Measurements from ENCODE around the gene ITGAD. TPM values are rescaled to one million over a fixed set of nuclear protein-coding genes. Genes with fewer than 3 reads are reported as not detected.

ITGAD gene
- total RNA-seq, 1 donor = not detected

DNA sequence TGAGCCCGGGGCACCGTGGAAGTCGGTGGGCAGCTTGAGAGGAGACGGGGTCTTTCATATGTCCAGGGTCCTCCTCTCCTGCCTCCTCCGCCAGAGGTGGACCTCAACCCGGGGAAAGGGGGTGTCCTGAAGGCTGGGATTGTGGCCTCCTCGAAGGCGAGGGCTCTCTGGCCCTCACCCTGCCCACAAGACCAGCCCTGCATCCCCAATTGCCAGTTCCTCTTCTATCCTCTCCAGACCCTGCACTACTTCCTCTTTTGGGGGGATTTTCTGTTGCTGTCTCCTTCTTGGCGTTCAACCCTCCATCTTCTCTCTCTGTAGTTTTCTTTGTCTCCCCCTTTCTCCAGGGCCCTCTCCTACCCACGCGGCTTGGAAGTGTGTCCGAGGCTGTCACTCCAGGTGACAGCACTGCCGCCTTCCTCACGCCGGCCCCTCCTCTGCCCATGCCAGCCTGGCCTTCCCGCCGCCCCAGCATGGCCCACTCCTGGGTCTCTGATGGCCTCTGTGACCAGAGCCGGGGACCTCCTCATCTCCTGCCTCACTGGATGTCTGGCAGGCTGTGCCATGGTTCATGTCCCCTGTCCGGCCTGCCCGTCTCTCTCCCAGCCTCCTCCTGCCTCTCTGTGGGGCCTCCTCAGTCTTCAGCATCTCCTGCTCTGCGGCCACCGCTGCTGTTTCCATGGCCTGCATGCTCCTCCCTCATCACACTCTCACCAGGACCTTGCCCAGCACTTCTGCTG lies 40.6 kb upstream of the ITGAD start:
- Histone ChIP-seq H2AFZ (ENCODE audit: low read length) (peak overlapping the region; percentile 56), H3K27ac (ENCODE audit: low read depth, low read length) (no peak overlapping the region)

DNA sequence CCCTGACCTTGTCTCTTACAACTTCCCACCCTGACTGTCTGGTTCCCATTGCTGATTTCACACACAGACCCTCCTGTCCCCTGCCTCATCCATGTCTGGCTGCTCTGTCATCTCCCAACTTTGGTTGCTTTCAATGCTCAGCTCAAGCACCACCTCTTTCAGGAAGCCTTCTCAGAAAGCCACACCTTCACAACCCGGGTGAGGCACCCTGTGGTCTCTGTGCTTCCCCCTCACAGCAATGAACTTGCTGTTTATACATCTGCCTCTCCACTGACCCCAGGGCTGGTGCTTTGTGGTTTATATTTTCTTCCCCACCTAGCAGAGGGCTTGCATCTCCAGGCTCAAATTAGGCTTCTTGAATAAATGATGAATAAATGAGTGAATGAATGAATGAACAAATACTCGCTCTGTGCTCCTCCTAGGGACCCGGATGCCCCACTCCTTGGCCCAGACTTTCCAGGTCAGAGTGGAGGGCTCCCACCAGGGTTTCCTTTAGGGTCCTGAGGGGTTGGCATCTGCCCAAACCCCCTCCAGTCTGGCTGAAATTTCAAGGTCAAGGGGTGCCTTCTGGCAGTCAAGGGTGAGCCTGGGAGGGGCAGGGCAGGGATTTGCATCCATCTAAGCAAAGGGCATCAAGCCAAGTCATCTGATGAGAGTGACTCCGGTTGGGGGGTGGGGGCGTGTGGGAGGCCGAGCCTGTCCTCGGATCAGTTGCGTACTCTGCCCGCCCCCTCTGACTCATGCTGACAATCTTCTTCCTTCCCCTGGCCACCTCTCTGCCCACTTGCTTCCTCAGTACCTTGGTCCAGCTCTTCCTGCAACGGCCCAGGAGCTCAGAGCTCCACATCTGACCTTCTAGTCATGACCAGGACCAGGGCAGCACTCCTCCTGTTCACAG lies 38.5 kb upstream of the ITGAD start, which contains the start of gene ITGAX:
ITGAX (plus strand) TSS at position 783 of the 898 bp plus-strand sequence; CDS start at position 862, 79 bp downstream.
- Histone ChIP-seq H3K9me3 (ENCODE audit: low read depth, low read length) (no peaks in the 10 kb centered on the region), H3K4me3 (ENCODE audit: insufficient read depth, low read length) (no peak within 1 kb of the TSS), H3K27me3 (ENCODE audit: insufficient read depth, low read length) (no peaks in the 10 kb centered on the region), H3K79me2 (ENCODE audit: insufficient read depth, low read length) (no peaks in the 10 kb centered on the region), H3K4me2 (ENCODE audit: insufficient read depth, low read length) (no peak within 1 kb of the TSS), H4K20me1 (ENCODE audit: insufficient read depth, low read length) (no peaks in the 10 kb centered on the region), H3K4me1 (ENCODE audit: insufficient read depth, low read length) (peaks cover 5% of the 10 kb centered on the region), H3K27ac (ENCODE audit: low read depth, low read length) (no peak within 1 kb of the TSS), H3K36me3 (ENCODE audit: insufficient read depth, low read length) (no peaks in the 10 kb centered on the region), H2AFZ (ENCODE audit: low read length) (peak within 1 kb of the TSS; percentile 56)
- no peak for TF ChIP-seq CTCF (IDR thresholded peaks at IDR 0.05; ENCODE audit: extremely low read depth, low read depth, low read length)
- DNase-seq (ENCODE audit: insufficient read length, low spot score, missing footprints) = peak; percentile 91

More for the DNA sequence above, 40.6 kb upstream of the ITGAD start:
- Histone ChIP-seq H3K4me1 (ENCODE audit: insufficient read depth, low read length) (peaks cover 5% of the 10 kb centered on the region), H3K4me2 (ENCODE audit: insufficient read depth, low read length) (no peak overlapping the region), H3K36me3 (ENCODE audit: insufficient read depth, low read length) (no peaks in the 10 kb centered on the region), H3K9me3 (ENCODE audit: low read depth, low read length) (no peaks in the 10 kb centered on the region), H3K27me3 (ENCODE audit: insufficient read depth, low read length) (no peaks in the 10 kb centered on the region), H3K79me2 (ENCODE audit: insufficient read depth, low read length) (no peaks in the 10 kb centered on the region), H4K20me1 (ENCODE audit: insufficient read depth, low read length) (no peaks in the 10 kb centered on the region), H3K4me3 (ENCODE audit: insufficient read depth, low read length) (no peak overlapping the region)
- peak; percentile 46 for DNase-seq (ENCODE audit: insufficient read length, low spot score, missing footprints)
- TF ChIP-seq CTCF (IDR thresholded peaks at IDR 0.05; ENCODE audit: extremely low read depth, low read depth, low read length) = no peak

GRCh38 chr16:31355431-31356100 lies 37.6 kb upstream of the ITGAD start:
- H3K9me3 ChIP-seq (ENCODE audit: low read depth, low read length) = no peaks in the 10 kb centered on the region
- H2AFZ ChIP-seq (ENCODE audit: low read length) = no peak overlapping the region
- TF ChIP-seq CTCF (IDR thresholded peaks at IDR 0.05; ENCODE audit: extremely low read depth, low read depth, low read length) = no peak
- H3K4me2 ChIP-seq (ENCODE audit: insufficient read depth, low read length) = no peak overlapping the region
- no peak for DNase-seq (ENCODE audit: insufficient read length, low spot score, missing footprints)
- H3K79me2 ChIP-seq (ENCODE audit: insufficient read depth, low read length) = no peaks in the 10 kb centered on the region
- peaks cover 5% of the 10 kb centered on the region for H3K4me1 ChIP-seq (ENCODE audit: insufficient read depth, low read length)
- no peaks in the 10 kb centered on the region for H3K36me3 ChIP-seq (ENCODE audit: insufficient read depth, low read length)
- H3K4me3 ChIP-seq (ENCODE audit: insufficient read depth, low read length) = no peak overlapping the region
- H4K20me1 ChIP-seq (ENCODE audit: insufficient read depth, low read length) = no peaks in the 10 kb centered on the region
- no peak overlapping the region for H3K27ac ChIP-seq (ENCODE audit: low read depth, low read length)
- no peaks in the 10 kb centered on the region for H3K27me3 ChIP-seq (ENCODE audit: insufficient read depth, low read length)
